HCT116 (cell line): ENCODE measurements around the gene LMAN1L. TPM values are rescaled to one million over a fixed set of nuclear protein-coding genes. Genes with fewer than 3 reads are reported as not detected.

Experiments
- ATAC-seq: fragments of 200-7000 bp; cut with Tn5 transposase; 2 replicates; pipeline ENCODE4 v1.9.1; 2020; ENCODE audit warnings: mild to moderate bottlenecking, moderate library complexity
- BruUV-seq: library from RNA; stranded (reverse); fragments of 400-500 nt; replicated peaks from 2 replicates; lab custom pipeline; 2021; lab: Mats Ljungman, UMichigan
- CTCF ChIA-PET: fragments of 300-600 bp; sonication (Branson Sonifier 250); formaldehyde crosslinking; loops from one replicate; lab custom pipeline; 2021; ENCODE audit warnings: antibody characterized with exemption; lab: Charles Lee
- POLR2A ChIA-PET: fragments of 300-600, 350-600 bp; sonication (Branson Sonifier 250); formaldehyde crosslinking; loops from one replicate; lab custom pipeline; 2021; ENCODE audit warnings: antibody characterized with exemption; lab: Charles Lee
- RAD21 ChIA-PET, 2 experiments: fragments of 300-600 bp; sonication (Branson Sonifier 250); formaldehyde crosslinking; loops; one replicate each; lab custom pipeline; 2023; ENCODE audit warnings: low total read pairs in 2 of 2; ENCODE audit not compliant: uncharacterized antibody in 2 of 2, unreplicated experiment in 2 of 2, low non-redundant PET in 1 of 2; lab: Charles Lee
- DNase-seq: peaks from one replicate; pipeline ENCODE4 v3.0.0-alpha.2; 2010; ENCODE audit warnings: low read depth, low spot score
- H2AFZ ChIP-seq: fragments of 200-600 bp; shearing (Covaris generic), sonication (generic); 2 replicates; pipeline ENCODE4 v1.6.1; 2017; ENCODE audit warnings: low read depth, mixed run types, mixed read lengths, antibody characterized with exemption, low read length; ENCODE audit not compliant: poor library complexity, severe bottlenecking
- H3K27ac ChIP-seq: 2 replicates; pipeline ENCODE4 v1.5.1; 2012; ENCODE audit warnings: low read depth, low read length
- H3K27me3 ChIP-seq: fragments of 200-600 bp; sonication (generic); 2 replicates; pipeline ENCODE4 v1.6.1; 2016; ENCODE audit warnings: mixed run types, low read length, mixed read lengths; ENCODE audit not compliant: insufficient read depth
- H3K36me3 ChIP-seq, 2 experiments: fragments of 200-500 bp in 1 of 2; fragments of 200-600 bp in 1 of 2; sonication (Bioruptor generic) in 1 of 2; sonication (generic) in 1 of 2; 2 replicates each; pipeline versions ENCODE4 v1.5.1 to v1.6.1; 2014 to 2016; ENCODE audit warnings: low read length in 2 of 2, inconsistent platforms in 1 of 2, mixed read lengths in 1 of 2, mixed run types in 1 of 2; ENCODE audit not compliant: insufficient read depth in 2 of 2, control insufficient read depth in 1 of 2
- H3K4me1 ChIP-seq, 2 experiments: fragments of 200-600 bp in 1 of 2; sonication (generic) in 1 of 2; 2 replicates each; pipeline versions ENCODE4 v1.5.1 to v1.6.1; 2012 to 2017; ENCODE audit warnings: low read length in 2 of 2, inconsistent platforms in 1 of 2, mild to moderate bottlenecking in 1 of 2, mixed read lengths in 1 of 2, mixed run types in 1 of 2, moderate library complexity in 1 of 2; ENCODE audit not compliant: insufficient read depth in 2 of 2, control insufficient read depth in 1 of 2
- H3K4me2 ChIP-seq: fragments of 200-600 bp; sonication (generic); 2 replicates; pipeline ENCODE4 v1.6.1; 2017; ENCODE audit warnings: mixed run types, low read length, mixed read lengths
- H3K4me3 ChIP-seq, 2 experiments: fragments of 200-600 bp in 1 of 2; sonication (generic) in 1 of 2; replicated peaks in 1 of 2; 2 replicates each; pipeline ENCODE4 v1.5.1; 2011 to 2016; ENCODE audit warnings: low read length in 2 of 2, control low read depth in 1 of 2, low read depth in 1 of 2, mild to moderate bottlenecking in 1 of 2, mixed read lengths in 1 of 2, mixed run types in 1 of 2
- H3K79me2 ChIP-seq: fragments of 200-600 bp; sonication (generic); 2 replicates; pipeline ENCODE4 v1.6.1; 2017; ENCODE audit warnings: mild to moderate bottlenecking, mixed run types, low read length, moderate library complexity, mixed read lengths; ENCODE audit not compliant: insufficient read depth
- H3K9ac ChIP-seq: fragments of 200-600 bp; sonication (generic); 2 replicates; pipeline ENCODE4 v1.6.1; 2016; ENCODE audit warnings: low read length, mixed read lengths
- H3K9me2 ChIP-seq: fragments of 200-600 bp; sonication (generic), shearing (Covaris generic); 2 replicates; pipeline ENCODE4 v1.6.1; 2017; ENCODE audit warnings: mixed run types, mild to moderate bottlenecking, moderate library complexity; ENCODE audit not compliant: insufficient read depth
- H3K9me3 ChIP-seq, 2 experiments: fragments of 200-500 bp in 1 of 2; fragments of 200-600 bp in 1 of 2; sonication (Bioruptor generic) in 1 of 2; sonication (generic) in 1 of 2; 2 replicates each; pipeline ENCODE4 v1.6.1; 2014 to 2017; ENCODE audit warnings: low read length in 2 of 2, mixed read lengths in 2 of 2, inconsistent platforms in 1 of 2, low read depth in 1 of 2, mild to moderate bottlenecking in 1 of 2, mixed run types in 1 of 2, moderate library complexity in 1 of 2; ENCODE audit not compliant: control insufficient read depth in 1 of 2, insufficient read depth in 1 of 2
- H4K20me1 ChIP-seq: fragments of 200-600 bp; sonication (generic), shearing (Covaris generic); 2 replicates; pipeline ENCODE4 v1.6.1; 2017; ENCODE audit warnings: mixed run types, mild to moderate bottlenecking, moderate library complexity; ENCODE audit not compliant: insufficient read depth
- CBX3 ChIP-seq: IDR thresholded peaks from 2 replicates; pipeline ENCODE4 v1.6.1; 2012; ENCODE audit warnings: low read depth
- ELF1 ChIP-seq: IDR thresholded peaks from 2 replicates; pipeline ENCODE4 v1.6.1; 2012; ENCODE audit warnings: low read depth, borderline replicate concordance
- EZH2phosphoT487 ChIP-seq: fragments of 200-600 bp; IDR thresholded peaks from 2 replicates; pipeline ENCODE4 v1.6.1; 2018; ENCODE audit warnings: antibody characterized with exemption, borderline replicate concordance
- FOSL1 ChIP-seq: IDR thresholded peaks from 2 replicates; pipeline ENCODE4 v1.6.1; 2012; ENCODE audit warnings: low read depth
- JUND ChIP-seq: IDR thresholded peaks from 2 replicates; pipeline ENCODE4 v1.6.1; 2012
- RAD21 ChIP-seq: IDR thresholded peaks from 2 replicates; pipeline ENCODE4 v1.6.1; 2012; ENCODE audit warnings: low read depth, mild to moderate bottlenecking
- SRF ChIP-seq: IDR thresholded peaks from 2 replicates; pipeline ENCODE4 v1.6.1; 2012; ENCODE audit warnings: low read depth
- TCF7L2 ChIP-seq: IDR thresholded peaks from 2 replicates; pipeline ENCODE4 v1.7.0; 2011; ENCODE audit warnings: borderline replicate concordance, inconsistent platforms; ENCODE audit not compliant: insufficient read depth, insufficient read length; ENCODE audit errors: extremely low read depth
- YY1 ChIP-seq: IDR thresholded peaks from 2 replicates; pipeline ENCODE4 v1.6.1; 2011; ENCODE audit warnings: low read length, low read depth, moderate library complexity, mild to moderate bottlenecking; ENCODE audit not compliant: insufficient replicate concordance; ENCODE audit errors: extremely low read depth
- intact Hi-C: fragments of 100-400 bp; cut with micrococcal nuclease; formaldehyde crosslinking; loops from 2 replicates; pipeline ENCODE4 v1.10.0; 2022
- total RNA-seq: library from RNA; stranded (reverse); gene quantifications from one replicate; pipeline ENCODE4 v1.2.1, GENCODE V29; 2021; ENCODE audit not compliant: unreplicated experiment
- TF ChIP-seq, protein P1 (sequence below), 3 experiments: fragments of 200-600 bp in 1 of 3; sonication (generic) in 1 of 3; IDR thresholded peaks in 2 of 3; conservative IDR thresholded peaks in 1 of 3; 2 replicates each; pipeline ENCODE4 v1.5.1; 2012 to 2017; ENCODE audit warnings: low read depth in 2 of 3, low read length in 2 of 3, antibody characterized with exemption in 1 of 3, borderline replicate concordance in 1 of 3, control low read depth in 1 of 3, mild to moderate bottlenecking in 1 of 3, mixed read lengths in 1 of 3, mixed run types in 1 of 3, moderate library complexity in 1 of 3; ENCODE audit not compliant: insufficient read depth in 1 of 3
- TF ChIP-seq, protein P2 (sequence below): IDR thresholded peaks from 2 replicates; pipeline ENCODE4 v1.6.1; 2012
- TF ChIP-seq, protein P3 (sequence below): IDR thresholded peaks from 2 replicates; pipeline ENCODE4 v1.6.1; 2012; ENCODE audit warnings: low read depth

LMAN1L gene
- total RNA-seq, 1 experiment from 2014 or later = 0.17 TPM

DNA sequence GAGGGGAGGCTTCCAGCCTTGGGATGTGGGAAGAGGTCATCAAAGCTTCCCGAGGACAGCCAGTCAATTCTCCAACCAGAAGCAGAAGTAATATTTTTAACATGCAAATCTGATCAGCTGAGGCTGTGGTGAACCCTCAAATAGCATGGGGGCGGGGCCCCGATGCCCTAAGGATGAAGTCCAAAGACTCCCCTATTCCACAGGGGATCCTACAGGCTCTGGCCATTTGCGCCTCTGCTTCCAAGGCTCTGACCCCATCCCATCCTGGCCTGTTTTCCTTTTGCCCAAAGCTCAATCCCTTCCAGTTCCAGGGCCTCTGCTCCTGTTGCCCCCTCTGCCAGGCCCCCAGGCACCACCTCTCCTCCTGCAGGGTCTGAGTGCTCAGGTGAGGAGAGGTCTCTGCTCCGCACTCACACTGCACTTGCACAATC is 37.5 kb upstream of the LMAN1L start (continued):
- TF ChIP-seq, protein P1, sequence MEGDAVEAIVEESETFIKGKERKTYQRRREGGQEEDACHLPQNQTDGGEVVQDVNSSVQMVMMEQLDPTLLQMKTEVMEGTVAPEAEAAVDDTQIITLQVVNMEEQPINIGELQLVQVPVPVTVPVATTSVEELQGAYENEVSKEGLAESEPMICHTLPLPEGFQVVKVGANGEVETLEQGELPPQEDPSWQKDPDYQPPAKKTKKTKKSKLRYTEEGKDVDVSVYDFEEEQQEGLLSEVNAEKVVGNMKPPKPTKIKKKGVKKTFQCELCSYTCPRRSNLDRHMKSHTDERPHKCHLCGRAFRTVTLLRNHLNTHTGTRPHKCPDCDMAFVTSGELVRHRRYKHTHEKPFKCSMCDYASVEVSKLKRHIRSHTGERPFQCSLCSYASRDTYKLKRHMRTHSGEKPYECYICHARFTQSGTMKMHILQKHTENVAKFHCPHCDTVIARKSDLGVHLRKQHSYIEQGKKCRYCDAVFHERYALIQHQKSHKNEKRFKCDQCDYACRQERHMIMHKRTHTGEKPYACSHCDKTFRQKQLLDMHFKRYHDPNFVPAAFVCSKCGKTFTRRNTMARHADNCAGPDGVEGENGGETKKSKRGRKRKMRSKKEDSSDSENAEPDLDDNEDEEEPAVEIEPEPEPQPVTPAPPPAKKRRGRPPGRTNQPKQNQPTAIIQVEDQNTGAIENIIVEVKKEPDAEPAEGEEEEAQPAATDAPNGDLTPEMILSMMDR (IDR thresholded peaks at IDR 0.05 in 2 of 3, conservative IDR thresholded peaks at IDR 0.05 in 1 of 3; ENCODE audit: borderline replicate concordance in 1 of 3, insufficient read depth in 1 of 3, low read depth in 2 of 3, low read length in 2 of 3) = no peak
- no peak for TF ChIP-seq EZH2phosphoT487
- TF ChIP-seq ELF1 = no peak

DNA sequence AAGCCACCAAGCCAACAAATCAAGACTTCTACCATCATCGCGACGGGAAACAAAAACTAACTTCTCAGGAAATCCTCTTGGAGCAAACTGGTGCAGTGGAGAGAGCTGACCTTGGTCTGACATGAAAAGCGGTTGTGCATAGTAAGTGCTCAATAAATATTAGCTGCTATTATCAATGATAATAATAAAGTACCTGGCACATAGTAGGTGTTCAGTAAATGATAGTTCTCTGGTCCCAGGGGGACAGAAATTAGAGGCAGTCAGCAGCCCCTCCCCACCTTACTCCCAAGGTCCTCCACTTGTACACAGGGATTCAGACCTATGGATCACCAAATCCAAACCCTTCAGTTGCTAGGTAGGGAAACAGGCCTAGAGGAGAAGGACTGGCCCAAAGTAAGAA is 36.7 kb upstream of the LMAN1L start:
- Histone ChIP-seq H3K27me3 (no peaks in the 10 kb centered on the region), H4K20me1 (no peaks in the 10 kb centered on the region), H3K36me3 (no peaks in the 10 kb centered on the region), H3K4me2 (no peak overlapping the region), H3K9ac (no peak overlapping the region), H3K27ac (no peak overlapping the region), H2AFZ (no peak overlapping the region), H3K9me3 (no peaks in the 10 kb centered on the region), H3K4me3 (no peak overlapping the region), H3K4me1 (peaks cover under 1 to 8% of the 10 kb centered on the region in 2 experiments; a peak in 3 of 4 replicates), H3K9me2 (no peaks in the 10 kb centered on the region), H3K79me2 (no peaks in the 10 kb centered on the region)
- DNase-seq (no peak), ATAC-seq (no peak)
- intact Hi-C loops = no loop called here
- TF ChIP-seq YY1 (no peak), EZH2phosphoT487 (no peak), CBX3 (no peak), SRF (no peak), JUND (no peak), TCF7L2 (no peak), FOSL1 (no peak), RAD21 (no peak), ELF1 (no peak)
- TF ChIP-seq, protein P2, sequence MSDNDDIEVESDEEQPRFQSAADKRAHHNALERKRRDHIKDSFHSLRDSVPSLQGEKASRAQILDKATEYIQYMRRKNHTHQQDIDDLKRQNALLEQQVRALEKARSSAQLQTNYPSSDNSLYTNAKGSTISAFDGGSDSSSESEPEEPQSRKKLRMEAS = no peak
- TF ChIP-seq, protein P3, sequence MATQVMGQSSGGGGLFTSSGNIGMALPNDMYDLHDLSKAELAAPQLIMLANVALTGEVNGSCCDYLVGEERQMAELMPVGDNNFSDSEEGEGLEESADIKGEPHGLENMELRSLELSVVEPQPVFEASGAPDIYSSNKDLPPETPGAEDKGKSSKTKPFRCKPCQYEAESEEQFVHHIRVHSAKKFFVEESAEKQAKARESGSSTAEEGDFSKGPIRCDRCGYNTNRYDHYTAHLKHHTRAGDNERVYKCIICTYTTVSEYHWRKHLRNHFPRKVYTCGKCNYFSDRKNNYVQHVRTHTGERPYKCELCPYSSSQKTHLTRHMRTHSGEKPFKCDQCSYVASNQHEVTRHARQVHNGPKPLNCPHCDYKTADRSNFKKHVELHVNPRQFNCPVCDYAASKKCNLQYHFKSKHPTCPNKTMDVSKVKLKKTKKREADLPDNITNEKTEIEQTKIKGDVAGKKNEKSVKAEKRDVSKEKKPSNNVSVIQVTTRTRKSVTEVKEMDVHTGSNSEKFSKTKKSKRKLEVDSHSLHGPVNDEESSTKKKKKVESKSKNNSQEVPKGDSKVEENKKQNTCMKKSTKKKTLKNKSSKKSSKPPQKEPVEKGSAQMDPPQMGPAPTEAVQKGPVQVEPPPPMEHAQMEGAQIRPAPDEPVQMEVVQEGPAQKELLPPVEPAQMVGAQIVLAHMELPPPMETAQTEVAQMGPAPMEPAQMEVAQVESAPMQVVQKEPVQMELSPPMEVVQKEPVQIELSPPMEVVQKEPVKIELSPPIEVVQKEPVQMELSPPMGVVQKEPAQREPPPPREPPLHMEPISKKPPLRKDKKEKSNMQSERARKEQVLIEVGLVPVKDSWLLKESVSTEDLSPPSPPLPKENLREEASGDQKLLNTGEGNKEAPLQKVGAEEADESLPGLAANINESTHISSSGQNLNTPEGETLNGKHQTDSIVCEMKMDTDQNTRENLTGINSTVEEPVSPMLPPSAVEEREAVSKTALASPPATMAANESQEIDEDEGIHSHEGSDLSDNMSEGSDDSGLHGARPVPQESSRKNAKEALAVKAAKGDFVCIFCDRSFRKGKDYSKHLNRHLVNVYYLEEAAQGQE = no peak
- RAD21 ChIA-PET = no interaction called here
- CTCF ChIA-PET = no interaction called here
- POLR2A ChIA-PET = no interaction called here
- BruUV-seq = no TSS peak
